Activated T-cell treated with anti-CD3 and anti-CD28 coated beads for 4 hours (primary cell): ENCODE data around the gene IMPDH1.

Experiments
- DNase-seq: peaks from one replicate; pipeline ENCODE4 v3.0.0-alpha.2; 2020

IMPDH1 gene

GRCh38 chr7:128387216-128388144 is 22.3 kb downstream of the IMPDH1 start:
- peak; percentile 50 for DNase-seq

- no peak for DNase-seq
Measured at GRCh38 chr7:128385988-128386925, 23.5 kb downstream of the IMPDH1 start.

GRCh38 chr7:128384726-128385125 is 25.1 kb downstream of the IMPDH1 start:
- no peak for DNase-seq

- DNase-seq = no peak
Measured at GRCh38 chr7:128383776-128384175, 26.0 kb downstream of the IMPDH1 start.

- DNase-seq = no peak
Measured at GRCh38 chr7:128381161-128381821, 28.5 kb downstream of the IMPDH1 start.

- no peak for DNase-seq
Measured at GRCh38 chr7:128380483-128381106, 29.2 kb downstream of the IMPDH1 start.

GRCh38 chr7:128379900-128380479 is 29.8 kb downstream of the IMPDH1 start:
- DNase-seq = no peak

GRCh38 chr7:128378637-128379036 is 31.1 kb downstream of the IMPDH1 start:
- no peak for DNase-seq

GRCh38 chr7:128376077-128376476 is 33.7 kb downstream of the IMPDH1 start:
- no peak for DNase-seq

GRCh38 chr7:128374041-128374440 is 35.7 kb downstream of the IMPDH1 start:
- no peak for DNase-seq

GRCh38 chr7:128373606-128374005 is 36.2 kb downstream of the IMPDH1 start:
- no peak for DNase-seq

GRCh38 chr7:128370491-128370890 is 39.3 kb downstream of the IMPDH1 start:
- no peak for DNase-seq

GRCh38 chr7:128366986-128367385 is 42.8 kb downstream of the IMPDH1 start:
- DNase-seq = no peak

- DNase-seq = no peak
Measured at GRCh38 chr7:128366300-128366699, 43.5 kb downstream of the IMPDH1 start.

- DNase-seq = no peak
Measured at GRCh38 chr7:128365432-128365831, 44.4 kb downstream of the IMPDH1 start.

GRCh38 chr7:128364166-128364870 is 45.5 kb downstream of the IMPDH1 start:
- DNase-seq = no peak

- DNase-seq = no peak
Measured at GRCh38 chr7:128363261-128363721, 46.5 kb downstream of the IMPDH1 start.

GRCh38 chr7:128362670-128363069 is 47.1 kb downstream of the IMPDH1 start:
- DNase-seq = no peak

GRCh38 chr7:128361411-128362379 is 48.1 kb downstream of the IMPDH1 start, which contains the start of gene PRRT4:
TSS of gene PRRT4 (minus strand) at chr7:128361690.
- no peak for DNase-seq

- no peak for DNase-seq
Measured at GRCh38 chr7:128360359-128360678, 49.5 kb downstream of the IMPDH1 start.
